ENCODE results near the gene SRSF9.
"Not testable (repeated sequence)": the region's sequence is repeated elsewhere in the genome, so short reads cannot be mapped to it uniquely, and the experiment has no call there.

The SRSF9 gene

DNA sequence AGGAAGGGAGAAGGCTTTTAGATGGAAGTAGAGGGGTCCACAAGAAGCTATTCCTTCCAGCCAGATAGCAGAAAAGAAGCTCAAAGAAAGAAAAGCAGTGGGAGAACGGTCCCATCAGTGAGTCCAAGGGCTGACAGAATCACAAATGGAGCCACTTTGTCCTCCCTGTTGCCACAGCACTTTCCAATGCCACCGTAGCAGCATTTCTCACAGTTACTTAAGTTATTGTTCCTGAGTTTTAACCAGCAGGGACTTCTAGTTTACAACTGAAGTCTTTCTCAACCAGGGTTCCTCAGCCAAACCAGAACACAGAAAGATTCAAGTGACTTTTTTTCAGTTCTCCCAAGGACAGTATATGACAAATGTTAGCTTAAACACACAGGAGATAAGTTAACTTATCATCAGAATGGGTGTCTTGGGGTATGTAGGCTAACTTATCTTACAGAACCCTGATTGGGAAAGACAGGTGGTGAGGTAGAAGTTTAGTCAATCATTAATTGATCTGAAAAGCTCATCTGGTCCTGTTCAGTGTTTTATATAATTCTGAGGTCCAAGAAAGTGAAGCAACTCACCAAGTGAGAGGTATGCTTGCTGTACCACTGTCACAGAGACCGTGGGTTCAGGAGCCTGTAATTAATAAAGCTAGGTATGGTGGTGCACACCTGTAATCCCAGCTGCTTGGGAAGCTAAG lies 16.3 kb downstream of the SRSF9 start:
- no peak for DNase-seq (ENCODE audit: low spot score)
- Mint-ChIP-seq H3K27ac (no peak overlapping the region), H3K4me3 (no peak overlapping the region), H3K36me3 (ENCODE audit: low read depth) (peaks cover 33% of the 10 kb centered on the region), H3K9me3 (no peaks in the 10 kb centered on the region), H3K27me3 (ENCODE audit: low read depth) (no peaks in the 10 kb centered on the region), H3K4me1 (ENCODE audit: low read depth) (peaks cover 5% of the 10 kb centered on the region)

DNA sequence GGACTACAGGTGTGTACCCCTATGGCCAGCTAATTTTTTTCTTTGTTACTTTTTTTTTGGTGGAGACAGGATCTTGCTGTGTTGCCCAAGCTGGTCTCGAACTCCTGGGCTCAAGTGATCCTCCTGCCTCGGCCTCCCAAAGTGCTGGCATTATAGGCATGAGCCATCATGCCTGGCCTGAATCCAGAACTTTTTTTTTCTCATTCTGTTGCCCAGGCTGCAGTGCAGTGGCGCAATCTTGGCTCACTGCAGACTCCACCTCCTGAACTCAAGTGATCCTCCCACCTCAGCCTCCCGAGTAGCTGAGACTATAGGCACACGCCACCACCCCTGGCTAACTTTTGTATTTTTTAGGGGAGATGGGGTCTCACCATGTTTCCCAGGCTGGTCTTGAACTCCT lies 17.0 kb downstream of the SRSF9 start:
- not testable (repeated sequence) for H3K27ac Mint-ChIP-seq; H3K4me3 Mint-ChIP-seq; H3K27me3 Mint-ChIP-seq (ENCODE audit: low read depth); H3K4me1 Mint-ChIP-seq (ENCODE audit: low read depth); DNase-seq (ENCODE audit: low spot score); H3K9me3 Mint-ChIP-seq
- H3K36me3 Mint-ChIP-seq (ENCODE audit: low read depth): peaks cover 37% of the 10 kb centered on the region

DNA sequence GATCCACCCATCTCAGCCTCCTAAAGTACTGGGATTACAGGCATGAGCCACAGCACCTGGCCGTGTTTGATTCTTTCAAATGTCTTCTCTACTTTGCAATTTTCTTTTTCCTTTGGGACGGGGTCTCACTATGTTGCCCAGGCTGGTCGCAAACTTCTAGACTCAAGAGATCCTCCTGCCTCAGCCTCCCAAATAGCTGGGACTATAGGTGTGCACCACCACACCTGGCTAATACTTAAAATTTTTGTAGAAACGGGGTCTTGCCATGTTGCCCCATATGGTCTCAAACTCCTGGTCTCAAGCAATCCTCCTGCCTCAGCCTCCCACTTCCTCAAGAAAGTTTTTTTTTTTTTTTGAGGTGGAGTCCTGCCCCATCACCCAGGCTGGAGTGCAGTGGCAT lies 21.6 kb downstream of the SRSF9 start:
- Mint-ChIP-seq H3K9me3 (no peaks in the 10 kb centered on the region), H3K27me3 (ENCODE audit: low read depth) (peaks cover 2% of the 10 kb centered on the region), H3K36me3 (ENCODE audit: low read depth) (peaks cover 33% of the 10 kb centered on the region), H3K4me1 (ENCODE audit: low read depth) (peaks cover 19% of the 10 kb centered on the region), H3K4me3 (peak overlapping the region; percentile 96), H3K27ac (peak overlapping the region; percentile 97)
- DNase-seq (ENCODE audit: low spot score): no peak

DNA sequence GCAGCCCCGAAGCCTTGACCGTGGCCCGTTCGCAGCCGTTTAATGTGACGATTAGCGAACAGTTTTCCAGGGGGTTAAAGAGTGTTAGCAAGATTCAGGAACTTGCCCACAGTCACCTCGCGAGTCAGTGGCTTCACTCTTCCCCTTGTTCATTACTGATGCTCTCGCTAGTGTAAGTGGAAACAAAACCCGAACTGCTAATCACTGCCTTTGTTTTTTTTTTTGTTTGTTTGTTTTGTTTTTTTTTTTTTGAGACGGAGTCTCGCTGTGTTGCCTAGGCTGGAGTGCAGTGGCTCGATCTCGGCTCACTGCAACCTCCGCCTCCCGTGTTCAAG lies 22.7 kb downstream of the SRSF9 start:
- not testable (repeated sequence) for H3K27me3 Mint-ChIP-seq (ENCODE audit: low read depth); H3K9me3 Mint-ChIP-seq; DNase-seq (ENCODE audit: low spot score)
- Mint-ChIP-seq H3K4me1 (ENCODE audit: low read depth) (peaks cover 19% of the 10 kb centered on the region), H3K27ac (peak overlapping the region; percentile 97), H3K4me3 (peak overlapping the region; percentile 96), H3K36me3 (ENCODE audit: low read depth) (peaks cover 38% of the 10 kb centered on the region)

DNA sequence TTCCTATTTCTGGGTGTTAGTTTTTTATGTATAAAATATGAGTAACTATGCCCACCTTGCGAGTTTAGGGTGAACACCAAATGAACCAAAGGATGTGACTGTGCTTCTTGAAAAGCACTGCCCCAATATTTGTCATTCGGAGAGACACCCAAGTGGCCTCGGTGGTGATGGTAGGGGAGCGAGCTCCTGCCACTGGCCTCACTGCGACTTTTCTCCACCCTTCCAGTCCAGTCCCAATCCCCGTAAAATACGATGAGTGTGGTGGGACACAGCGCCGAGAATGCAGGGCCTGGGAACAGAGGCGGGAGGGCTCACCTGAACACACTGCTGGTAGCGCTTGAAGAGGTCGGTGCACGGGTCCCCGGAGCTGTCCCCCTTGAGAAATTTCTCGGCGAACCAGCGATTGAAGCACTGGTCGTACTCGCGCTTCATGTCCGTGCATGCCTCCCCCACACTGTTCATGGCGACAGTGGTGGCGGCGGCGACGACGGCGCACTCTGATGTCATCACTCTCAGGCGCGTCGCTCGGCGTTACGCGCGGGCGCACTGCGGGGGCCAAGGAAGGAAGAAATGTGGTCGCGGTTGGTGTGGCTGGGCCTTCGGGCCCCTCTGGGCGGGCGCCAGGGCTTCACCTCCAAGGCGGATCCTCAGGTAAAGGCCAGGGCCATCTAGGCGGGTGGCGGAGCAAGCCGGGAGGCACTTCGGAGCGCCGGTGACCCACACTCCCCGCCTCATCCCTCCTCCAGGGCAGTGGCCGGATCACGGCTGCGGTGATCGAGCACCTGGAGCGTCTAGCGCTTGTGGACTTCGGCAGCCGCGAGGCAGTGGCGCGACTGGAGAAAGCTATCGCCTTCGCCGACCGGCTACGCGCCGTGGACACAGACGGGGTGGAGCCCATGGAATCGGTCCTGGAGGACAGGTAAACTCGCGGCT lies 23.4 kb downstream of the SRSF9 start, which contains the start of the genes GATC and TRIAP1:
Gene GATC (plus strand): TSS at position 534 of the 933 bp plus-strand sequence. CDS start 37 bp downstream, at position 571.
Gene TRIAP1 (minus strand): TSS at position 474 of the 933 bp plus-strand sequence. CDS start 12 bp downstream, at position 462.
- peaks cover 43% of the 10 kb centered on the region for H3K36me3 Mint-ChIP-seq (ENCODE audit: low read depth)
- peak within 1 kb of the TSS; percentile 97 for H3K27ac Mint-ChIP-seq
- no peaks in the 10 kb centered on the region for H3K9me3 Mint-ChIP-seq
- peak; percentile 91 for DNase-seq (ENCODE audit: low spot score)
- peaks cover 2% of the 10 kb centered on the region for H3K27me3 Mint-ChIP-seq (ENCODE audit: low read depth)
- peak within 1 kb of the TSS; percentile 96 for H3K4me3 Mint-ChIP-seq
- peaks cover 19% of the 10 kb centered on the region for H3K4me1 Mint-ChIP-seq (ENCODE audit: low read depth)

DNA sequence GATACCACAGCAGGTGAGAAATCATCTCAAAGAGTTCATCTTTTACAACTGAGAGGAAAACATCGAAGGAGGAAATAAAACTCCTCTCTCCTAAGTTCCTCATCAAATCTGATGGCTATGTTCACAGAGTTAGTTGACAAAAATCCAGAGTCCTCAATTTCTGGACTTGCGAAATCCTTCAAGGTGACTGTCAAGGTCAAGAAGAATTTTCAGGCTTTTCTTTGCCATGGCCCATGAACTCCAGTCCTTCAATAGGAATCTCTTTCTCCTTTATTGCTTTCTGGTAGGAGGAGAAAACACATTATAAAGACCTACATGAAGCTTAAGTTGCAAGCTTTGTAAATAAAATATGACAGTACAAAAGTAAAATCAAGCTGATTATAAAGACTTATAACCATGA lies 24.9 kb downstream of the SRSF9 start:
- peaks cover 46% of the 10 kb centered on the region for H3K36me3 Mint-ChIP-seq (ENCODE audit: low read depth)
- peak overlapping the region; percentile 97 for H3K27ac Mint-ChIP-seq
- no peak for DNase-seq (ENCODE audit: low spot score)
- H3K9me3 Mint-ChIP-seq: no peaks in the 10 kb centered on the region
- peak overlapping the region; percentile 96 for H3K4me3 Mint-ChIP-seq
- peaks cover 27% of the 10 kb centered on the region for H3K4me1 Mint-ChIP-seq (ENCODE audit: low read depth)
- H3K27me3 Mint-ChIP-seq (ENCODE audit: low read depth): peaks cover 2% of the 10 kb centered on the region

DNA sequence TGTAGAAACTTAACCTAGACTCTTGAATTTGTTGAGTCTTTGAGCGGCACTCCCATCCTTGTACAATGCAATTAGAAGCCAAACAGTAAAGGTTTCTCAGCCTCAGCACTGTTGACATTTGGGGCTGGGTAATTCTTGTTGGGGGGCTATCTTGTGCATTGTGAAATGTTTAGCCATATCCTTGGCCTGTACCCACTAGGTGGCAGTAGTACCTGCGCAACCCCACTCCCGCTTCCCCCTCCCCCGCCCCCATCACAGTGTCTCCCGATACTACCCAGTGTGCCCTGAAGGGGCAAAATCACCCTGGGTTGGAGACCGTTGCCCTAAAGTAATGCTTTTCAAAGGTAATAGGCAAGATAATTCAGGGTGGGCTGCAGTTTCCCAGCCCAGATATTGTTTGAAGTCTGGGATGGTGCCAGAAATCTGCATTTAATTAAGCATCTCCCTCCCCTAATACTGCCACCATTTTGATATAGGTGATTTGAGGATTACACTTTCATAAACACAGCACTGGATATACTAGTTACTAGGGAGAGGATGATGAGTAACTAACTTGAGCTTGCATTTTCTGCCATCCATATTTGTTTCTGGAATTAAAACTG lies 29.8 kb downstream of the SRSF9 start:
- Mint-ChIP-seq H3K4me3 (peak overlapping the region; percentile 54), H3K4me1 (ENCODE audit: low read depth) (peaks cover 21% of the 10 kb centered on the region), H3K27ac (peak overlapping the region; percentile 20), H3K9me3 (no peaks in the 10 kb centered on the region), H3K27me3 (ENCODE audit: low read depth) (no peaks in the 10 kb centered on the region), H3K36me3 (ENCODE audit: low read depth) (peaks cover 26% of the 10 kb centered on the region)
- peak; percentile 54 for DNase-seq (ENCODE audit: low spot score)

DNA sequence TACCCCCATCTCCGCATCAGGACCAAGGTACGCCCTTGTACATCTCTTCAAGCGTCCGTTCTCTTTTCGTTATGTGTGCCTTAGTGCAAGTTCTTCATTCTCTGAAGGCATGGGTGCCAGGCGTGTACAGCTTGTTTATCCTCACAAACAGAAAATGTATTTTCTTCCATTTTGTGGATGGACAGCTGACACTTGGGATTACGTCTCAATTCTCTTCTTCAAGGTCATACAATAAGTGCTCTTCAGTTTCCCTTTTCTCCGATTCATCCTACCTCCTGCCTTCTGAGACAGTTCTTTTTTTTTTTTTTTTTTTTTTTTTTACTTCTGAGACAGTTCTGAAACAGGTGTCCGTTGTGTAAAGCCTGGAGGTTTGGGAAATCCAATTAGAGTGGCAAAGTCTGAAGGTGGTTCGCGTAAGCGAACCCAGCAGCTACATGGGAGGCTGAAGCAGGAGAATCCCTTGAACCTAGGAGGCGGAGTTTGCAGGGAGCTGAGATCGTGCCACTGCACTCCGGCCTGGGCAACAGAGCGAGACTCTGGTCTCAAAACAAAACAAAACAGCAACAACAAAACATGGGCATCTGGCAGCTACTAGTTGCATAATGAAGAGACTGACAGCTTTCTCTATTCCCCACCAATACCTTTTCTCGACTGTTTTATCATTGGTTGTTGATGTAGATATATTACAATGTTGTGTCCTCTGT lies 30.9 kb downstream of the SRSF9 start:
- no peak for DNase-seq (ENCODE audit: low spot score)
- no peaks in the 10 kb centered on the region for H3K27me3 Mint-ChIP-seq (ENCODE audit: low read depth)
- H3K4me1 Mint-ChIP-seq (ENCODE audit: low read depth): peaks cover 17% of the 10 kb centered on the region
- peak overlapping the region; percentile 94 for H3K4me3 Mint-ChIP-seq
- H3K27ac Mint-ChIP-seq: peak overlapping the region; percentile 98
- peaks cover 23% of the 10 kb centered on the region for H3K36me3 Mint-ChIP-seq (ENCODE audit: low read depth)
- no peaks in the 10 kb centered on the region for H3K9me3 Mint-ChIP-seq

DNA sequence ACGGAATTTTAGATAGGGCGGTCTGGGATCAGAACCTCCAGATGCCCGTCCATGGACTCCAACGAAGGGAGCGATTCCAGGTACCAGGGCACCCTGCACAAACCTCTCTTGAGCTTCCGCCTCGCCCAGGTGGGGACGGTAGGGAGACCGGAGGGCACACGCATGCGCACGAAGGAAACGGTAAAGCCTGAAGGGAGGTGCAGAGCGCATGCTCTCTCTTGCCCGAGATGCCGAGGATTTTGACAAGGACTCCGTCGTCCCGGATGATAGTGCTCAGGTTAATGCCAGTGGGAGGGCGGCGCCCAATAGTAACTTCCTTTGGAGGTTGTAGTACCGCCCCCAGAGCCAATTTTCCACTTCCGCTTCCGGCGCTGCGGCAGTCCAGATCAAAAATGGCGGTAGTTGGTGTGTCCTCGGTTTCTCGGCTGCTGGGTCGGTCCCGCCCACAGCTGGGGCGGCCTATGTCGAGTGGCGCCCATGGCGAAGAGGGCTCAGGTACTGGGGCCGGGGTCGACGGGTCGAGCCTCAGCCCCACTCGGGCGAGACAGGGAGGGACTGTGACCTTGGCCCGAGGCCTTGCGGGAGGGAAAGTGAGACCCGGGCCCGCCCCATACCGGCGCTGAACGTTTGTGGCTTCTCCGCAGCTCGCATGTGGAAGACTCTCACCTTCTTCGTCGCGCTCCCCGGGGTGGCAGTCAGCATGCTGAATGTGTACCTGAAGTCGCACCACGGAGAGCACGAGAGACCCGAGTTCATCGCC lies 31.6 kb downstream of the SRSF9 start, which contains the start of gene COX6A1:
Gene COX6A1 (plus strand): TSS at position 379 of the 760 bp plus-strand sequence. CDS start 14 bp downstream, at position 393.
- Mint-ChIP-seq H3K9me3 (no peaks in the 10 kb centered on the region), H3K27ac (peak within 1 kb of the TSS; percentile 98), H3K36me3 (ENCODE audit: low read depth) (peaks cover 22% of the 10 kb centered on the region), H3K4me1 (ENCODE audit: low read depth) (peaks cover 16% of the 10 kb centered on the region), H3K27me3 (ENCODE audit: low read depth) (no peaks in the 10 kb centered on the region), H3K4me3 (peak within 1 kb of the TSS; percentile 94)
- peak; percentile 98 for DNase-seq (ENCODE audit: low spot score)

DNA sequence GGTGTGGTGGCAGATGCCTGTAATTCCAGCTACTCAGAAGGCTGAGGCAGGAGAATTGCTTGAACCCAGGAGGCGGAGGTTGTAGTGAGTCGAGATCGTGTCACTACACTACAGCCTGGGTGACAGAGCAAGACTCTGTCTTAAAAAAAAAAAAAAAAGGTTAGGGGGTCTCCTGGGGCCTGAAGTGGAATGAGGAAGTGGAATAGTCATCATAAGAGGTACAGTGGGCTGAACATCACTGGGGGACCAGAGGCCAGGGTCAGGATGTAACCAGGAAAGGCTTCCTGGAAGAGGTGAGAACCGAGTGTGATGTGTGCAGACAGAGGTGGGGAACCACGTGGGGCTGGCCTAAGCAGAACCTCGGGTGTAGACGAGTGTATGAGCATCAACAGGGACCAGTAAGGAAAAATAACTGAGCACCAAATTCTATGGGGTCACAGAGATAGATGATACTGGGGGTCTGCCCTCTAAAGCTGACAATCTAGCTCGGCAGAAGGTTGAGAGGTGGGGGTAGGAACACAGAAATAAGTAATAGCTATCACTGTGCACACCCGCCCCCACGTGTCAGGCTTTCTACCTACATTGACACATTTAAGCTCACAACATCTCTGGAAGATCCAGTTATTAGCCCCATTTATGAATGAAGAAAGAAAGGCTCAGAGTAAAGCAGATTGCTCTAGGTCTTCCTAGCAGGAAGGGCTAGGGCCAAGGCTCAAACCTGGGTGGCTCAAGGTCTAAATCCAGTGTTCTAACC lies 36.6 kb downstream of the SRSF9 start:
- Mint-ChIP-seq H3K4me3 (no peak overlapping the region), H3K27me3 (ENCODE audit: low read depth) (peaks cover 6% of the 10 kb centered on the region), H3K4me1 (ENCODE audit: low read depth) (peaks cover 2% of the 10 kb centered on the region), H3K36me3 (ENCODE audit: low read depth) (no peaks in the 10 kb centered on the region), H3K9me3 (no peaks in the 10 kb centered on the region), H3K27ac (no peak overlapping the region)
- no peak for DNase-seq (ENCODE audit: low spot score)

DNA sequence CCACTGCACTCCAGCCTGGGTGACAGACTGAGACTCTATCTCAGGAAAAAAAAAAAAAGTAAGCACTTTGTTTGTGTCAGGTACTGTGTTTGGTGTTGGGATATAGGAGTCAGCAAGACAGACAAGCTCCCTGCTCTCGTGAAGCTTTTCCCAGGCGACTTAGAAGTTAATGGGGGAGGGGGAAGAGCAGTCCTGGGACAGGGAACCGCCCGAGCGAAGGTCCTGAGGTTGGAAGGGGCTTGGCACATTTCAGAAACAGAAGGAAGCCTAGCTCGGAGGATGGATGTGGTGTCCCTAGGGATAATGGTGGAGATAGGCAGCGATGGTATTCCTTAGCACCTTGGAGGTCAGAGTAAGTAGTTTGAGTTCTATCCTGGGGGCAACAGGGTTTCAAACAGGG lies 40.2 kb downstream of the SRSF9 start:
- peaks cover 6% of the 10 kb centered on the region for H3K27me3 Mint-ChIP-seq (ENCODE audit: low read depth)
- no peak for DNase-seq (ENCODE audit: low spot score)
- H3K27ac Mint-ChIP-seq: no peak overlapping the region
- H3K36me3 Mint-ChIP-seq (ENCODE audit: low read depth): no peaks in the 10 kb centered on the region
- H3K4me3 Mint-ChIP-seq: no peak overlapping the region
- no peaks in the 10 kb centered on the region for H3K9me3 Mint-ChIP-seq
- no peaks in the 10 kb centered on the region for H3K4me1 Mint-ChIP-seq (ENCODE audit: low read depth)

DNA sequence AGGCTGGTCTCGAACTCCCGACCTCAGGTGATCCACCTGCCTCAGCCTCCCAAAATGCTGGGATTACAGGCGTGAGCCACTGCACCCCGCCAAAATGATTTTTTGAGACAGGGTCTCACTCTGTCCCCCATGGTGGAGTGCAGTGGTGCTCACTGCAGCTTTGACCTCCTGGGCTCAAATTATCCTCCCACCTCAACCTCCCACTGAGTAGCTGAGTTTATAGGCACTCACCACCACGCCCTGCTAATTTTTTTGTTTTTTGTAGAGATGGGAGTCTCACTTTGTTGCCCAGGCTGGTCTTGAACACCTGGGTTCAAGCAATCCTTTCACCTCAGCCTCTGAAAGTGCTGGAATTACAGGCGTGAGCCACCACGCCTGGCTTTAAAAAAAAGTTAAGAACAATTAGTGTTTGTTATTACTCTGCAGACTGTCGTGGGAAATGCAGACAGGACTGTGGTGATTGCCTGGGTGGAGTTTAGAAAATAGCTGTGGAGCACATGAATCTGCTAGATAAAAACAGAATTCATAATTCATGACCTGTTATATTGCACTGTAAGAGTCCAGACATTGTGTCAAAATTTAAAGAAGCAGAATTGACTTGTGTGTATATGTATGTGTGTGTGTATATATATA lies 40.8 kb downstream of the SRSF9 start:
- H3K4me1 Mint-ChIP-seq (ENCODE audit: low read depth): no peaks in the 10 kb centered on the region
- H3K4me3 Mint-ChIP-seq: no peak overlapping the region
- H3K27me3 Mint-ChIP-seq (ENCODE audit: low read depth): peaks cover 6% of the 10 kb centered on the region
- H3K9me3 Mint-ChIP-seq: no peaks in the 10 kb centered on the region
- H3K27ac Mint-ChIP-seq: no peak overlapping the region
- DNase-seq (ENCODE audit: low spot score): no peak
- H3K36me3 Mint-ChIP-seq (ENCODE audit: low read depth): no peaks in the 10 kb centered on the region
